T-cell (primary cell): Measurements from ENCODE around the gene ANKS1A. TPM values are rescaled to one million over a fixed set of nuclear protein-coding genes. Genes with fewer than 3 reads are reported as not detected.

Experiments
- ATAC-seq, 4 experiments: fragments of 200-7000 bp in 3 of 4; fragments of 150-1000 bp in 1 of 4; cut with Tn5 transposase; replicated peaks in 1 of 4; 1 replicate in 3 of 4; 2 replicates in 1 of 4; pipeline ENCODE4 v1.10.0; 2021; ENCODE audit warnings: moderate library complexity in 3 of 4, mild to moderate bottlenecking in 2 of 4, moderate number of reproducible peaks in 1 of 4
- CTCF ChIA-PET, 2 donors: fragments of 300-600 bp; sonication (Branson Sonifier 250); formaldehyde crosslinking; loops; one replicate each; lab custom pipeline; 2022; ENCODE audit warnings: antibody characterized with exemption in 2 of 2; lab: Charles Lee
- POLR2A ChIA-PET, 2 donors: fragments of 300-600 bp; sonication (Branson Sonifier 250); formaldehyde crosslinking; loops; one replicate each; lab custom pipeline; 2022; ENCODE audit warnings: antibody characterized with exemption in 2 of 2; lab: Charles Lee
- DNase-seq, 35 experiments: peaks; one replicate each; pipeline versions ENCODE4 v3.0.0 to v3.0.0-alpha.2; 2013 to 2023
- H3K27ac ChIP-seq: one replicate; pipeline ENCODE4 v1.5.1; 2013; ENCODE audit warnings: low read length
- H3K27me3 ChIP-seq, 2 experiments: replicated peaks in 1 of 2; 1 replicate in 1 of 2; 2 replicates in 1 of 2; pipeline versions ENCODE4 v1.6.1 to v1.7.0; 2013; ENCODE audit warnings: low read length in 1 of 2, mixed read lengths in 1 of 2; ENCODE audit not compliant: control insufficient read depth in 2 of 2, insufficient read depth in 2 of 2; ENCODE audit errors: extremely low read depth in 1 of 2
- H3K36me3 ChIP-seq, 2 donors: 1 replicate in 1 of 2; 2 replicates in 1 of 2; pipeline versions ENCODE4 v1.6.1 to v1.7.0; 2013; ENCODE audit warnings: low read length in 1 of 2; ENCODE audit not compliant: control insufficient read depth in 2 of 2, insufficient read depth in 1 of 2; ENCODE audit errors: extremely low read depth in 1 of 2
- H3K4me1 ChIP-seq, 2 experiments: 1 replicate in 1 of 2; 2 replicates in 1 of 2; pipeline versions ENCODE4 v1.6.1 to v1.7.0; 2013; ENCODE audit warnings: low read length in 2 of 2, mixed read lengths in 1 of 2; ENCODE audit not compliant: insufficient read depth in 2 of 2, control insufficient read depth in 1 of 2; ENCODE audit errors: extremely low read depth in 1 of 2
- H3K4me3 ChIP-seq, 2 donors: 1 replicate in 1 of 2; 2 replicates in 1 of 2; pipeline versions ENCODE4 v1.5.1 to v1.7.0; 2013; ENCODE audit warnings: mild to moderate bottlenecking in 2 of 2, low read length in 1 of 2, moderate library complexity in 1 of 2; ENCODE audit not compliant: control insufficient read depth in 1 of 2; ENCODE audit errors: extremely low read depth in 1 of 2
- H3K9me3 ChIP-seq: 2 replicates; pipeline ENCODE4 v1.7.0; 2013
- H3K27ac Mint-ChIP-seq, 2 donors: one replicate each; pipeline ENCODE4 v1.8.0; 2020 to 2021; ENCODE audit warnings: mild to moderate bottlenecking in 2 of 2, mixed read lengths in 2 of 2
- H3K27me3 Mint-ChIP-seq, 2 donors: one replicate each; pipeline ENCODE4 v1.8.0; 2021 to 2022; ENCODE audit warnings: mixed read lengths in 2 of 2
- H3K36me3 Mint-ChIP-seq: one replicate; pipeline ENCODE4 v1.8.0; 2021; ENCODE audit warnings: mixed read lengths
- H3K4me1 Mint-ChIP-seq, 3 donors: one replicate each; pipeline ENCODE4 v1.8.0; 2020 to 2022; ENCODE audit warnings: mixed read lengths in 3 of 3, mild to moderate bottlenecking in 1 of 3
- H3K4me3 Mint-ChIP-seq, 3 donors: one replicate each; pipeline ENCODE4 v1.8.0; 2020 to 2022; ENCODE audit warnings: mild to moderate bottlenecking in 3 of 3, mixed read lengths in 3 of 3, moderate library complexity in 3 of 3
- H3K9me3 Mint-ChIP-seq, 3 donors: one replicate each; pipeline ENCODE4 v1.8.0; 2020 to 2022; ENCODE audit warnings: mixed read lengths in 3 of 3
- WGBS: methylation state at CpG from one replicate; pipeline ENCODE4 v1.1.5; 2013; ENCODE audit warnings: missing lambda C conversion rate; ENCODE audit not compliant: insufficient coverage; 5-methylcytosine and 5-hydroxymethylcytosine counted together
- total RNA-seq, 35 experiments: library from RNA in 6 of 35; stranded (reverse) in 6 of 35; fragments of 120-200 nt in 1 of 35; gene quantifications; one replicate each; pipeline versions ENCODE4 v1.2.1 to v1.2.4 and lab custom pipeline; 2013 to 2026

The ANKS1A gene
- total RNA-seq, 5 donors from 2014 or later (not counting 1 experiment from before 2014, with no cell fraction given): 11.1 to 14.4 (median 11.7) TPM

- Mint-ChIP-seq H3K9me3 (no peaks in the 10 kb centered on the region), H3K4me3 (no peak overlapping the region), H3K27ac (no peak overlapping the region), H3K4me1 (no peaks in the 10 kb centered on the region), H3K36me3 (peaks cover 34% of the 10 kb centered on the region), H3K27me3 (no peaks in the 10 kb centered on the region)
- 94% methylated on average over 2 of the region's 11 CpGs for WGBS
- no peaks in the 10 kb centered on the region for H3K4me1 ChIP-seq
- no peak overlapping the region for H3K4me3 ChIP-seq
- peaks cover 0 to 18% of the 10 kb centered on the region in 2 donors for H3K36me3 ChIP-seq
- H3K27me3 ChIP-seq: no peaks in the 10 kb centered on the region
- H3K27ac ChIP-seq: no peak overlapping the region
- no peaks in the 10 kb centered on the region for H3K9me3 ChIP-seq
- DNase-seq: no peak
- CTCF ChIA-PET: no interaction called here
- ATAC-seq: no peak
- POLR2A ChIA-PET: no interaction called here
Observed at GRCh38 chr6:35016502-35017321, 127.7 kb downstream of the ANKS1A start.

- H3K36me3 Mint-ChIP-seq: peaks cover 34% of the 10 kb centered on the region
- Histone ChIP-seq H3K9me3 (no peaks in the 10 kb centered on the region), H3K27ac (no peak overlapping the region), H3K4me3 (no peak overlapping the region), H3K27me3 (no peaks in the 10 kb centered on the region), H3K36me3 (peaks cover 0 to 18% of the 10 kb centered on the region in 2 donors), H3K4me1 (no peaks in the 10 kb centered on the region)
- no peaks in the 10 kb centered on the region for H3K4me1 Mint-ChIP-seq
- ChIA-PET POLR2A (no interaction called here), CTCF (no interaction called here)
- no peak for DNase-seq
- H3K9me3 Mint-ChIP-seq: no peaks in the 10 kb centered on the region
- no peak for ATAC-seq
- 95% methylated on average over 28 of the region's 28 CpGs for WGBS
- no peak overlapping the region for H3K27ac Mint-ChIP-seq
- no peak overlapping the region for H3K4me3 Mint-ChIP-seq
- no peaks in the 10 kb centered on the region for H3K27me3 Mint-ChIP-seq
Observed at GRCh38 chr6:35017411-35018181, 128.5 kb downstream of the ANKS1A start.

- H3K36me3 ChIP-seq: peaks cover 0 to 18% of the 10 kb centered on the region in 2 donors
- Mint-ChIP-seq H3K27ac (no peak overlapping the region), H3K4me3 (no peak overlapping the region), H3K4me1 (no peaks in the 10 kb centered on the region), H3K27me3 (no peaks in the 10 kb centered on the region), H3K36me3 (peaks cover 34% of the 10 kb centered on the region), H3K9me3 (no peaks in the 10 kb centered on the region)
- WGBS: no CpG with 5 or more reads among the region's 3 CpGs
- DNase-seq (no peak), ATAC-seq (no peak)
- no peaks in the 10 kb centered on the region for H3K9me3 ChIP-seq
- H3K27ac ChIP-seq: no peak overlapping the region
- H3K4me3 ChIP-seq: no peak overlapping the region
- ChIA-PET CTCF (no interaction called here), POLR2A (no interaction called here)
- H3K27me3 ChIP-seq: no peaks in the 10 kb centered on the region
- no peaks in the 10 kb centered on the region for H3K4me1 ChIP-seq
Observed at GRCh38 chr6:35018182-35018519, 129.1 kb downstream of the ANKS1A start.

GRCh38 chr6:35018746-35019145, 129.7 kb downstream of the ANKS1A start:
- Mint-ChIP-seq H3K36me3 (peaks cover 34% of the 10 kb centered on the region), H3K9me3 (no peaks in the 10 kb centered on the region), H3K27me3 (no peaks in the 10 kb centered on the region), H3K4me1 (no peaks in the 10 kb centered on the region), H3K4me3 (no peak overlapping the region), H3K27ac (no peak overlapping the region)
- no peak for ATAC-seq
- WGBS: no CpG with 5 or more reads among the region's 2 CpGs
- POLR2A ChIA-PET: interaction anchor here in 1 of 2 donors (0.6 kb wide), 1 partner anchor 10 kb away, joined by 4 read pairs; no protein-coding TSS in a partner anchor
- Histone ChIP-seq H3K9me3 (no peaks in the 10 kb centered on the region), H3K4me1 (no peaks in the 10 kb centered on the region), H3K4me3 (no peak overlapping the region), H3K27ac (no peak overlapping the region), H3K27me3 (no peaks in the 10 kb centered on the region), H3K36me3 (peaks cover 0 to 13% of the 10 kb centered on the region in 2 donors)
- DNase-seq: no peak
- CTCF ChIA-PET: no interaction called here

- ATAC-seq (no peak), DNase-seq (no peak)
- no peak overlapping the region for H3K27ac ChIP-seq
- ChIA-PET CTCF (no interaction called here), POLR2A (interaction anchor here in 1 of 2 donors (0.6 kb wide), 1 partner anchor 10 kb away, joined by 4 read pairs; no protein-coding TSS in a partner anchor)
- Mint-ChIP-seq H3K4me3 (no peak overlapping the region), H3K27ac (no peak overlapping the region), H3K27me3 (no peaks in the 10 kb centered on the region), H3K9me3 (no peaks in the 10 kb centered on the region), H3K4me1 (no peaks in the 10 kb centered on the region), H3K36me3 (peaks cover 34% of the 10 kb centered on the region)
- H3K4me1 ChIP-seq: no peaks in the 10 kb centered on the region
- no peaks in the 10 kb centered on the region for H3K9me3 ChIP-seq
- H3K27me3 ChIP-seq: no peaks in the 10 kb centered on the region
- peaks cover 0 to 13% of the 10 kb centered on the region in 2 donors for H3K36me3 ChIP-seq
- no peak overlapping the region for H3K4me3 ChIP-seq
- 100% methylated on average over 1 of the region's 1 CpG for WGBS
Observed at GRCh38 chr6:35019171-35019570, 130.1 kb downstream of the ANKS1A start.

GRCh38 chr6:35019831-35020230, 130.8 kb downstream of the ANKS1A start:
- POLR2A ChIA-PET: no interaction called here

More at GRCh38 chr6:35019831-35020230, 130.8 kb downstream of the ANKS1A start:
- Histone ChIP-seq H3K27ac (no peak overlapping the region), H3K9me3 (no peaks in the 10 kb centered on the region), H3K36me3 (peaks cover 0 to 13% of the 10 kb centered on the region in 2 donors), H3K27me3 (no peaks in the 10 kb centered on the region), H3K4me3 (no peak overlapping the region), H3K4me1 (no peaks in the 10 kb centered on the region)
- Mint-ChIP-seq H3K27me3 (no peaks in the 10 kb centered on the region), H3K4me1 (no peaks in the 10 kb centered on the region), H3K27ac (no peak overlapping the region), H3K9me3 (no peaks in the 10 kb centered on the region), H3K36me3 (peaks cover 37% of the 10 kb centered on the region), H3K4me3 (no peak overlapping the region)
- DNase-seq: no peak
- WGBS: 100% methylated on average over 2 of the region's 4 CpGs
- no peak for ATAC-seq
- CTCF ChIA-PET: no interaction called here
